CD4-positive, alpha-beta T cell (primary cell): ENCODE data around the gene ITGA5. TPM values are rescaled to one million over a fixed set of nuclear protein-coding genes. Genes with fewer than 3 reads are reported as not detected.

Experiments used
- ATAC-seq: fragments of 200-7000 bp; cut with Tn5 transposase; one replicate; pipeline ENCODE4 v1.10.0; 2022; ENCODE audit warnings: mild to moderate bottlenecking; ENCODE audit not compliant: poor library complexity
- CTCF ChIA-PET: fragments of 350-600 bp; sonication (Branson Sonifier 250); formaldehyde crosslinking; loops from one replicate; lab custom pipeline; 2021; ENCODE audit warnings: antibody characterized with exemption, inconsistent platforms; lab: Charles Lee
- POLR2A ChIA-PET: fragments of 350-600 bp; sonication (Branson Sonifier 250); formaldehyde crosslinking; loops from one replicate; lab custom pipeline; 2021; ENCODE audit warnings: antibody characterized with exemption, inconsistent platforms; lab: Charles Lee
- DNase-seq, 14 experiments: peaks; one replicate each; pipeline ENCODE4 v3.0.0-alpha.2; 2013 to 2020; ENCODE audit warnings: mixed read lengths in 2 of 14
- H3K27ac ChIP-seq, 2 donors: one replicate each; pipeline versions ENCODE4 v1.5.1 to v1.7.0; 2013; ENCODE audit warnings: low read length in 2 of 2, low read depth in 1 of 2, mild to moderate bottlenecking in 1 of 2
- H3K27me3 ChIP-seq, 2 experiments: 1 replicate in 1 of 2; 2 replicates in 1 of 2; pipeline versions ENCODE4 v1.6.1 to v1.7.0; 2013; ENCODE audit warnings: low read length in 2 of 2, control low read depth in 1 of 2, mild to moderate bottlenecking in 1 of 2, moderate library complexity in 1 of 2; ENCODE audit not compliant: insufficient read depth in 2 of 2, control insufficient read depth in 1 of 2
- H3K36me3 ChIP-seq: one replicate; pipeline ENCODE4 v1.6.1; 2013; ENCODE audit warnings: low read length, control low read depth; ENCODE audit not compliant: insufficient read depth
- H3K4me1 ChIP-seq: one replicate; pipeline ENCODE4 v1.6.1; 2013; ENCODE audit warnings: low read length, control low read depth; ENCODE audit not compliant: insufficient read depth
- H3K4me3 ChIP-seq: one replicate; pipeline ENCODE4 v1.5.1; 2013; ENCODE audit warnings: mild to moderate bottlenecking, low read length, moderate library complexity
- H3K9me3 ChIP-seq, 2 experiments: 1 replicate in 1 of 2; 2 replicates in 1 of 2; pipeline versions ENCODE4 v1.6.1 to v1.7.0; 2013; ENCODE audit warnings: low read length in 2 of 2, mild to moderate bottlenecking in 2 of 2, control low read depth in 1 of 2, moderate library complexity in 1 of 2; ENCODE audit not compliant: control insufficient read depth in 1 of 2, insufficient read depth in 1 of 2
- H3K27ac Mint-ChIP-seq: one replicate; pipeline ENCODE4 v1.8.0; 2020; ENCODE audit warnings: mixed read lengths
- H3K27me3 Mint-ChIP-seq: one replicate; pipeline ENCODE4 v1.8.0; 2021; ENCODE audit warnings: mixed read lengths
- H3K36me3 Mint-ChIP-seq: one replicate; pipeline ENCODE4 v1.8.0; 2021; ENCODE audit warnings: low read depth, mixed read lengths
- H3K4me1 Mint-ChIP-seq: one replicate; pipeline ENCODE4 v1.8.0; 2021; ENCODE audit warnings: low read depth, mixed read lengths
- H3K4me3 Mint-ChIP-seq: one replicate; pipeline ENCODE4 v1.8.0; 2020; ENCODE audit warnings: mild to moderate bottlenecking, mixed read lengths
- H3K9me3 Mint-ChIP-seq: one replicate; pipeline ENCODE4 v1.8.0; 2020; ENCODE audit warnings: mixed read lengths
- intact Hi-C, 2 experiments: fragments of 100-400 bp; cut with DNase I in 1 of 2; cut with micrococcal nuclease in 1 of 2; formaldehyde crosslinking; loops; one replicate each; pipeline versions ENCODE4 v1.15.1 to v1.9.0; 2023 to 2025; cut with DNase I, micrococcal nuclease
- total RNA-seq, 174 experiments: library from RNA in 2 of 174; stranded (reverse) in 2 of 174; gene quantifications; one replicate each; pipeline ENCODE4 v1.2.3 and lab custom pipeline; 2021 to 2026
- TF ChIP-seq, protein P1 (sequence below): fragments of 200-600 bp; IDR thresholded peaks from one replicate; pipeline ENCODE4 v1.8.0; 2022; ENCODE audit warnings: antibody characterized with exemption, mild to moderate bottlenecking

The ITGA5 gene
- total RNA-seq, 2 experiments from 2014 or later, result 143 to 159 TPM

DNA sequence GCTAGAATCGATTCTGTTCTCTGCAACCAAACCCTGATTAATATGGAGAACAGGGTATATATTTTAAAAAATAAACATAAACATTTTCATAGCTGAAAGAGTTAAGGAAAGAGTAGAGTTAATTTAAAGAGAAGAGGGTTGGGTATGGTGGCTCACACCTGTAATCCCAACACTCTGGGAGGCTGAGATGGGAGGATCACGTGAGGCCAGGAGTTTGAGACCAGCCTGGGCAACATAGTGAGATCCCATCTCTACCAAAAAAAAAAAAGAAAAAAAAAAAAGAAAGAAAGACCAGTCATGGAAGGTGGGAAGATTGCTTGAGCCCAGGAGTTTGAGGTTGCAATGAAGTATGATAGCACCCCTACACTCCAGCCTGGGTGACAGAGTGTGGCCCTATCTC lies 28.9 kb upstream of the ITGA5 start:
- no peaks in the 10 kb centered on the region for H3K27me3 ChIP-seq
- DNase-seq (no peak), ATAC-seq (no peak)
- H3K4me3 ChIP-seq, result no peak overlapping the region
- H3K9me3 ChIP-seq, result no peaks in the 10 kb centered on the region
- Mint-ChIP-seq H3K27me3 (no peaks in the 10 kb centered on the region), H3K27ac (no peak overlapping the region), H3K4me1 (no peaks in the 10 kb centered on the region), H3K4me3 (no peak overlapping the region), H3K9me3 (no peaks in the 10 kb centered on the region), H3K36me3 (no peaks in the 10 kb centered on the region)
- no peak overlapping the region for H3K27ac ChIP-seq
- intact Hi-C loops, result no loop called here
- TF ChIP-seq, protein P1, sequence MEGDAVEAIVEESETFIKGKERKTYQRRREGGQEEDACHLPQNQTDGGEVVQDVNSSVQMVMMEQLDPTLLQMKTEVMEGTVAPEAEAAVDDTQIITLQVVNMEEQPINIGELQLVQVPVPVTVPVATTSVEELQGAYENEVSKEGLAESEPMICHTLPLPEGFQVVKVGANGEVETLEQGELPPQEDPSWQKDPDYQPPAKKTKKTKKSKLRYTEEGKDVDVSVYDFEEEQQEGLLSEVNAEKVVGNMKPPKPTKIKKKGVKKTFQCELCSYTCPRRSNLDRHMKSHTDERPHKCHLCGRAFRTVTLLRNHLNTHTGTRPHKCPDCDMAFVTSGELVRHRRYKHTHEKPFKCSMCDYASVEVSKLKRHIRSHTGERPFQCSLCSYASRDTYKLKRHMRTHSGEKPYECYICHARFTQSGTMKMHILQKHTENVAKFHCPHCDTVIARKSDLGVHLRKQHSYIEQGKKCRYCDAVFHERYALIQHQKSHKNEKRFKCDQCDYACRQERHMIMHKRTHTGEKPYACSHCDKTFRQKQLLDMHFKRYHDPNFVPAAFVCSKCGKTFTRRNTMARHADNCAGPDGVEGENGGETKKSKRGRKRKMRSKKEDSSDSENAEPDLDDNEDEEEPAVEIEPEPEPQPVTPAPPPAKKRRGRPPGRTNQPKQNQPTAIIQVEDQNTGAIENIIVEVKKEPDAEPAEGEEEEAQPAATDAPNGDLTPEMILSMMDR, result no peak
- H3K36me3 ChIP-seq, result no peaks in the 10 kb centered on the region
- ChIA-PET CTCF (no interaction called here), POLR2A (no interaction called here)
- H3K4me1 ChIP-seq, result no peaks in the 10 kb centered on the region

DNA sequence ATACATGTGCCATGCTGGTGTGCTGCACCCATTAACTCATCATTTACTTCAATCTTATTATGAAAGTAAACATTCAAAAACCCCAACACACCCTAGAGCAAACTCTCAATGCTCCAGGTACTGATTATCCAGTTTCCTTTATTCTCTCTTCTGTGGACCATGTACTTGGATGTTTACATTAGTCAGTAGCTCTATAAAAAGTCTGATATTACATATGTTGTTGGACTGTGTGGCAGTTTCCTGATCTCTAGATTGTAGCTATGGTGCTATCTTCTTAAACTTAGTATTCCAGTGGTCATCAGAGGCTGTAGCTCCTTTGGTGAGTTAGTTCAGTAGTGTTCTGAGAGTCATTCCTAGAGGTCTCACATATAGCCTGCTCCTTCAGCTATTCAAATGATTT lies 25.1 kb upstream of the ITGA5 start:
- Histone ChIP-seq H3K27ac (no peak overlapping the region), H3K36me3 (no peaks in the 10 kb centered on the region), H3K4me1 (peaks cover 4% of the 10 kb centered on the region), H3K9me3 (no peaks in the 10 kb centered on the region), H3K27me3 (no peaks in the 10 kb centered on the region), H3K4me3 (no peak overlapping the region)
- intact Hi-C loops, result loop anchor here in 1 of 2 experiments (5.0 kb wide), 1 partner anchor 157 kb away; no protein-coding TSS in a partner anchor
- H3K4me1 Mint-ChIP-seq, result peaks cover 5% of the 10 kb centered on the region
- ChIA-PET POLR2A (interaction anchor here (0.5 to 1.9 kb wide), 2 partner anchors 9 to 44 kb away, joined by 3 to 7 read pairs; no protein-coding TSS in a partner anchor), CTCF (interaction anchor here (0.6 to 3.4 kb wide), 2 partner anchors 18 to 45 kb away, joined by 3 to 23 read pairs; no protein-coding TSS in a partner anchor)
- ATAC-seq, result no peak
- no peaks in the 10 kb centered on the region for H3K9me3 Mint-ChIP-seq
- H3K4me3 Mint-ChIP-seq, result no peak overlapping the region
- no peak for DNase-seq
- H3K27ac Mint-ChIP-seq, result no peak overlapping the region
- TF ChIP-seq, protein P1, result no peak
- no peaks in the 10 kb centered on the region for H3K36me3 Mint-ChIP-seq
- H3K27me3 Mint-ChIP-seq, result peaks cover 6% of the 10 kb centered on the region

DNA sequence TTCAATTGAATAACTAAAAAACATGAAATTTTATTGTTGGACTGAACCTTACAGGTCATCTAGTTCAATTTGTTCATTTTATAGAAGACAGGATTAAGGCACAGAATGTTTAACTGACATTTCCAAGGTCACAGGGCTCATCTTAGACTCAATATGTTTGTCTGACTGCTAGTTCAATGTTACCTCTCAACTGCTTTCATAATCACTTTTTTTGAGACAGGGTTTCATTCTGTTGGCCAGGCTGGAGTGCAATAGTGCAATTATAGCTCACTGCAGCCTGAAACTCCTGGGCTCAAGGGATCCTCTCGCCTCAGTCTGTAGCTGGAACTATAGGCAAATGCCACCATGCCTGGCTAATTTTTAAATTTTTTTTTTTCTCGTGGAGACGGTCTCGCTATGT lies 24.4 kb upstream of the ITGA5 start:
- H3K27ac ChIP-seq, result no peak overlapping the region
- no peaks in the 10 kb centered on the region for H3K36me3 ChIP-seq
- no peaks in the 10 kb centered on the region for H3K9me3 ChIP-seq
- no peaks in the 10 kb centered on the region for H3K36me3 Mint-ChIP-seq
- ChIA-PET CTCF (interaction anchor here (1.4 to 3.4 kb wide), 2 partner anchors 44 kb away, joined by 17 to 23 read pairs; no protein-coding TSS in a partner anchor), POLR2A (interaction anchor here (0.7 to 1.9 kb wide), 2 partner anchors 12 to 44 kb away, joined by 3 to 7 read pairs; no protein-coding TSS in a partner anchor)
- no peaks in the 10 kb centered on the region for H3K27me3 ChIP-seq
- H3K9me3 Mint-ChIP-seq, result no peaks in the 10 kb centered on the region
- peaks cover 5% of the 10 kb centered on the region for H3K4me1 Mint-ChIP-seq
- H3K27me3 Mint-ChIP-seq, result peaks cover 6% of the 10 kb centered on the region
- TF ChIP-seq, protein P1, result no peak
- ATAC-seq (no peak), DNase-seq (no peak)
- no peak overlapping the region for H3K4me3 Mint-ChIP-seq
- intact Hi-C loops, result loop anchor here in 1 of 2 experiments (5.0 kb wide), 1 partner anchor 156 kb away; no protein-coding TSS in a partner anchor
- peaks cover 4% of the 10 kb centered on the region for H3K4me1 ChIP-seq
- H3K27ac Mint-ChIP-seq, result no peak overlapping the region
- H3K4me3 ChIP-seq, result no peak overlapping the region
